IPS-18c (cell line): ENCODE data around the gene NANOS1.
"Not testable (repeated sequence)": the region's sequence is repeated elsewhere in the genome, so short reads cannot be mapped to it uniquely, and the experiment has no call there.

ENCODE experiments used
- H3K4me3 ChIP-seq: 2 replicates; pipeline ENCODE4 v1.7.0; 2013; ENCODE audit warnings: low read depth, mild to moderate bottlenecking, low read length, moderate library complexity; ENCODE audit not compliant: insufficient read depth
- H3K9me3 ChIP-seq: one replicate; pipeline ENCODE4 v1.6.1; 2013; ENCODE audit warnings: mild to moderate bottlenecking, low read length, moderate library complexity; ENCODE audit not compliant: control insufficient read depth, insufficient read depth

NANOS1 gene

DNA sequence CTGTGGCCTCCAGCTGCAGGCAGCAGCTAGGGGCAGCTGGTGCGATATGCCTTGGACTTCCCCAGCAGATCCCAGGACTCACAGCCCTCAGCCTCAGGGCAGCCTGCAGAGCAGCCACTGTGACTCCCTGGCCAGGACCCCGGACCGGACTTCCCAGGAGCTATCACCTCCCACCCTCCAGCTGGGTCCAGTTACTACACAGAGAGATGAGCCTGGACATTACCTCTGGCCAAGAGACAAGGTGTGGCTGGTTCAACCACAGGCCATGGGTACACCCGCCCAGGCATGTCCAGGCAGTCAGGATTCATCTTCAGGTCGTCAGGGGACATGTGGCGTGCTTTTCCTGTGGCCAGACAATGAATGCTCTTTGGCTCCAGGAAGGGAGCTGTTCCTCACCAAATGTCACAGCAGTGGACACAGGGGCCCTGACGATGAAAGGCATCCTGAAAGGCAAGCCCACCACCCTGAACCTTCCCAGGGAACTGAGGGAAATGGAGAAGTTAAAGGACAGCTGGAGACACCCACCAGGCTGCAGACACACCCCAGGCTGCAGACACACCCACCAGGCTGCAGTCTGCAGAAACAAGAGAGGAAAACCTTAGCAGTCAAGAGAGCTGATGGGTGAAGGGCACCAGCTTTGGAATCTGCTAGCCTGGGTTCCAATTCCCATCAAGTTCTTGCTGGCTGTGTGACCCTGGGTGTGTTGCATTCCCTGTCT lies 25.8 kb upstream of the NANOS1 start:
- Histone ChIP-seq H3K4me3 (no peak overlapping the region), H3K9me3 (no peaks in the 10 kb centered on the region)

GRCh38 chr10:119005362-119006043 lies 24.0 kb upstream of the NANOS1 start:
- Histone ChIP-seq H3K9me3 (no peaks in the 10 kb centered on the region), H3K4me3 (no peak overlapping the region)

GRCh38 chr10:119006451-119007210 lies 22.9 kb upstream of the NANOS1 start:
- Histone ChIP-seq H3K9me3 (no peaks in the 10 kb centered on the region), H3K4me3 (no peak overlapping the region)

DNA sequence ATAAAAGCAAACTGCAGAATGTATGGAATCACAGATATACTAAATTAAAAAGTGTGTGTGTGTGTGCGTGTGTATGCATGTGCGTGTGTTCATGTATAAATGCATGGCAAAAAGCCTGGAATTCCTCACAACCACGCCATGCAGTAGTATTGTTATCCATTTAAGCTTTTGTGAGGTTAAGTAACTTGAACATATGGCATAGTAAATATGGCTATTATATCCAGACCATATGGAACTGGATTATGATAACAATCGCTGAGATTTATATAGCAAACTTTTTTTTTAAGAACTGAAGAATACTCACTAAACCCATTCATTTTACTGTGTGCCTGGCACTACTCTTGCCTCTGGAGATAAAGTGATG lies 22.3 kb upstream of the NANOS1 start:
- Histone ChIP-seq H3K9me3 (no peaks in the 10 kb centered on the region), H3K4me3 (no peak overlapping the region)

GRCh38 chr10:119020627-119020946 lies 8.9 kb upstream of the NANOS1 start:
- Histone ChIP-seq H3K9me3 (no peaks in the 10 kb centered on the region), H3K4me3 (no peak overlapping the region)

DNA sequence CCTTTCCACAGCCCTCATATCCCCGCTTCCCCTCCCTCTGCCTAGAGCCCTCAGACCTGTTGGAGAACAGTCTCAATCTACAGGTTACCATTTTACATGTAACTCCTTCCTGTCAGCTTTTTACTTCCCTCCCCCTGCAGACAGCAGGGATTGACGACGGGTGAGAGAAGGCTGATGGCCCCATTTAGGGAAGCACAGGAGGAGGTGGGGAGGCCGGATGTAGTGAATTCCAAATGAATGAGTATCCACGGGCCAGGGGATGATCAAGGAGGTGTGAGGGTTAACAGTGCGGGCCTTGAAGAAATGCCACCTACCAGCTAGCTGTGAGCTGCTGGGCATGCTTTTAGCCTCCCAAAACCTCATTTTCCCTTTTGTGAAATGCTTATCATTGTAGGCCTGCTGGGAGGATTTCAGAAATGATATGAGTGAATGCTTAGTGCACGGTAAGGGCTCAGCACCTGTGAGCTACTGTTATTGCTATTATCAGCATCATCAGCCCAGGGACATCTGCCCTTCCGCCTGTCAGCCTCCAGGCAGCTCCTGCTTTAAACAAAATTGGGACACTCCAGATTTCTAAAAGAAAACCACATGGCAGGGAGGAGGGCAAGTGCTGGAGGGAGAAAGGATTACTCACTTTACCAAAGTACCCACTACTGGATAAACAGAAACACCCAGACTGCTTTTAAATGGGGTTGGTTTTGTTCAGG lies 6.5 kb upstream of the NANOS1 start:
- H3K4me3 ChIP-seq: no peak overlapping the region
- H3K9me3 ChIP-seq: no peaks in the 10 kb centered on the region

DNA sequence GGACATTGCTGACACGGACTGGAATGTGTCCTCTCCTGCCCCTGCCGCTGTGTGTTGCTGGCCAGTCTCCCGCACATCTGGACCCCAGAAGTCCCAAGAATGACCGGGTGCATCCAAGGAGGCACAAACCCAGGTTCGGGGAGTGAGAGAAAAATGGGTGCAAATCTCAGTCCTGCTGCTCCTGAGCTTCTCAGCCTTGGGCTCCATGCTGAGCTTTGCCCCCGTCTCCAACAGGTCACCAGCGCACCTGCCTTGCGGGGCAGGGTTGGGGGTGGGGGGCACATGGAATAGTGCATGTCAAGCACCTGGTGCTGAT lies 6.0 kb upstream of the NANOS1 start:
- Histone ChIP-seq H3K9me3 (no peaks in the 10 kb centered on the region), H3K4me3 (no peak overlapping the region)

GRCh38 chr10:119024882-119025281 lies 4.6 kb upstream of the NANOS1 start:
- no peak overlapping the region for H3K4me3 ChIP-seq
- H3K9me3 ChIP-seq: no peaks in the 10 kb centered on the region

DNA sequence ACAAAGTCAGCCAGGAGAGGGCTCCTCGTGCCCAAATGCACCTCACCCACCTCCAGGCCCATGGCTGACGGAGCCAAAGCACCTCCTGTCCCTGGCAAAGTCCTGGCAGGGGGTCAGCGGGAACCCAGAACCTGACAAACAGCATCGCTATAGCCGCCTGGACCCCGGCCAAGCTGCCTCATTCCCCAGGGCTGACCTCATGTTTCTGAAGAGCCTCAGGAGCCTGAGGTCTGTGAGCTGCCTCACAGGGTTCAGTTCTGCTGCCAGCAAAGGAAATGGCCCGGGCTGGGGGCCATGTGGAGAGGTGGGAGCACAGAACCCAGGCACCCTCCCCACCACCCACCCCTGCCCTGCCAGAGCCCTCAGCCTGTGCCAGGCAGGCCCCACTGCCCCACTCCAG lies 4.2 kb upstream of the NANOS1 start:
- Histone ChIP-seq H3K9me3 (no peaks in the 10 kb centered on the region), H3K4me3 (no peak overlapping the region)

DNA sequence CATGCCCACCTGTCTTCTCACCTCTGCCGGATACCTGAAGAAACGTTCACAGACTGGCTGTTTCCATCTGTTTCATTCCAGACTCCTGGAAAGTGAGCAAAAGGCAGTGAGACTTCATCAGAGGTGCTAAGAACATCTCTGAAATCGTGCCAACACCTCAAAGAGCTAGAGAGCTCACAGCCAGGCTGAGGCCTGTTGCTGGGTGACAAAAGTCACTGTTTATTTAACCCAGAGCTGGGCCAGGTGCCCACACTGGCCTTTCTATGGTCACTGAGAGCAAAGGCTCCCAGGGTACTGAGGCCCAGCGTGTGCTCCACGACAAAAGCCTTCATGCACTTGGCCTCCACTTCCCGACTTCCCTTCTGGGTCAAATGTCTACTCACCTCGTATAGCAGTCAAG lies 3.7 kb upstream of the NANOS1 start:
- H3K9me3 ChIP-seq: no peaks in the 10 kb centered on the region
- no peak overlapping the region for H3K4me3 ChIP-seq

GRCh38 chr10:119026301-119027110 lies 3.0 kb upstream of the NANOS1 start:
- Histone ChIP-seq H3K9me3 (no peaks in the 10 kb centered on the region), H3K4me3 (no peak overlapping the region)

DNA sequence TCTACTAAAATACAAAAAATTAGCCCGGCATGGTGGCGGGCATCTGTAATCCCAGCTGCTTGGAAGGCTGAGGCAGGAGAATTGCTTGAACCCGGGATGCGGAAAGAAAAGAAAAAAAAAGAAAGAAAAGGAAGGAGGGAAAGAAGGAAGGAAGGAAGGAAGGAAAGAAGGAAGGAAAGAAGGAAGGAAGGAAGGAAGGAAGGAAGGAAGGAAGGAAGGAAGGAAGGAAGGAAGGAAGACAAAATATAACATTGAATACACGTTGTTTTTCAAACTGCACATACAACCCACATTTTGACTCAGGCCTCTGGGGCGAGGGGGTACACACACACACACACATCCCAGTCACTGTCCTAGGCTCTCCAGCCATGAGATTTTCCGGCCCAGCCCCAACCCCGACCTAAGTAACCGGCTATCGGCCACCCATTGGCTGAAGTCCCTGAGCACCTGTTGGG lies 1.0 kb upstream of the NANOS1 start:
- peak overlapping the region; percentile 49; the same call in 1 of the 2 replicates for H3K4me3 ChIP-seq
- not testable (repeated sequence) for H3K9me3 ChIP-seq

DNA sequence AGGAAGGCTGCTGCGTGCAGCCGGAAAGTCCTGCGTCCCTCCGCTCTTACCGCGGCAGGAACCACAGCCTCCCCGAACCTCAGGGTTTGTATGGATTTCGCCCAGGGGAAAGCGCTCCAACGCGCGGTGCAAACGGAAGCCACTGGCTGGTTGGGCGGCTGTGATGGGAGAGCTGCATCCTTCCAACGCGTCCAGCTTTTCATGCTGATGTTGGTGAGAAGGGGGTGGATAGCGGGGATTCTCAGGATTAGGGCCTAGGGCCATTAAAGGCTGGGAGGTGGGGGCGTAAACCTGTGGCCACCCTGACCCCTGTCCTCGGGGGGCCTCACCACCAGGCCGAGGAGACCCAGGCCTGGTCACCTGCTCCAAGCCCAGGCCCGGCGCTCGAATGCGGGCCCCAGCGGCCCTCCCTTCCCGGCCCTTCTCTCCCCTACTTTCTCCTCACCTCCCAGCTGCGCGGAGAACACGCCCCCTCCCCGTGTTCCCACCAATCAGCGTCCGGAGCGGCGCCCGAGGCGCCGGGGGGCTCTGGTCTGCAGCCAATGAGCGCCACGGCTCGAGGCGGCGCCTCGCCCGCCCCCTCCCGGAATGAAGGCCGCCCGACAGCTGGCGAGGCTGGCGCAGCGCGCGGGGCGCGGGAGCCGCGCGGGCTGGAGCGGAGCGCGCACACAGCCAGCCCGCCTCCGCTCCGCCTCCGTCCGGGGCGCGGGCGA lies 458 bp upstream of the NANOS1 start:
- peak overlapping the region; percentile 49 for H3K4me3 ChIP-seq

GRCh38 chr10:119030421-119031250 lies 1.1 kb downstream of the NANOS1 start:
- Histone ChIP-seq H3K4me3 (peak overlapping the region; percentile 48), H3K9me3 (no peaks in the 10 kb centered on the region)

More for the DNA sequence above, 458 bp upstream of the NANOS1 start:
- no peaks in the 10 kb centered on the region for H3K9me3 ChIP-seq

DNA sequence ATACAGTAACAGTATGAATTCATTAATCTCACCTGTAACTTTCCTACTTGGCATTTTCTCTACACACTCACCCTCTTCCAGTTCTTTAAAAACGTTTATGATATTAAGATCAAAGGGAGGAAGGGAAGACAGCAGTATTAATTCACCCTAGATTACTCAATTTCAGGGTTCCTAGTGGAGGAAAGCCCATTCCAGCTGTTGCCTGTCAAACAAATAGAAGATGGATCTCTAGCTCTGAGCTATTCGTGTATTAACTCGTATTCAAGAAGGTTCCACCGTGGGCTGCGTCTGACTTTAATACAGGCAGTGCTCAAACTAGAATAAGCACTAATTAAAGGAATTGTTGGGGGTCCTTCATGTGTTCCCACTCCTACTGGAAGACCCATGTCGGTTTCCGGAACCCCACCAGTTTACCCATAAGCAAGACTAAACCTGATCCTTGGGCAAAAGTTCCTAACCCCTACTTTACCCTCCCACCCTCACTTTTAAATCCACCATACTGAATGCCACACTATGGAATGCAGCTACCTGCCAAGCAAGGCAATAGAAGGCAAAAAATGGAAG lies 2.1 kb downstream of the NANOS1 start:
- H3K4me3 ChIP-seq: no peak overlapping the region
- H3K9me3 ChIP-seq: no peaks in the 10 kb centered on the region
